RWPE2 (cell line): ENCODE results near the gene OXSR1.
A peak's percentile ranks its signal among the peaks of the same experiment; 100 is the strongest.

ENCODE experiments used
- ATAC-seq: fragments of 200-7000 bp; cut with Tn5 transposase; 3 replicates; pipeline ENCODE4 v1.9.1; 2021; ENCODE audit warnings: low read depth
- DNase-seq: peaks from one replicate; pipeline ENCODE4 v3.0.0-alpha.2; 2020; ENCODE audit warnings: low spot score
- H3K27ac ChIP-seq: fragments of 450-650 bp; 2 replicates; pipeline ENCODE4 v1.5.1; 2017; ENCODE audit warnings: mild to moderate bottlenecking; ENCODE audit not compliant: poor library complexity, severe bottlenecking
- H3K27me3 ChIP-seq: fragments of 250-450 bp; sonication (Bioruptor Pico); 2 replicates; pipeline ENCODE4 v1.5.1; 2021; ENCODE audit warnings: mild to moderate bottlenecking, moderate library complexity; ENCODE audit not compliant: insufficient read depth, poor library complexity, severe bottlenecking
- H3K36me3 ChIP-seq: fragments of 250-450 bp; sonication (Bioruptor Pico); 2 replicates; pipeline ENCODE4 v1.5.1; 2020; ENCODE audit warnings: low read depth, mild to moderate bottlenecking, moderate library complexity
- H3K4me1 ChIP-seq: fragments of 250-450 bp; sonication (Bioruptor Pico); 2 replicates; pipeline ENCODE4 v1.5.1; 2021; ENCODE audit warnings: mild to moderate bottlenecking, moderate library complexity; ENCODE audit not compliant: insufficient read depth, poor library complexity, severe bottlenecking
- H3K4me3 ChIP-seq: fragments of 250-450 bp; sonication (Bioruptor Pico); 2 replicates; pipeline ENCODE4 v1.5.1; 2021; ENCODE audit warnings: mild to moderate bottlenecking, moderate library complexity; ENCODE audit not compliant: severe bottlenecking
- H3K9me3 ChIP-seq: fragments of 250-450 bp; sonication (Bioruptor Pico); 2 replicates; pipeline ENCODE4 v1.5.1; 2021; ENCODE audit warnings: mild to moderate bottlenecking, moderate library complexity; ENCODE audit not compliant: severe bottlenecking
- TF ChIP-seq, protein P1 (sequence below): fragments of 450-650 bp; IDR thresholded peaks from one replicate; pipeline ENCODE4 v1.5.1; 2017; ENCODE audit warnings: mild to moderate bottlenecking, moderate library complexity; ENCODE audit not compliant: poor library complexity, severe bottlenecking

Gene OXSR1

DNA sequence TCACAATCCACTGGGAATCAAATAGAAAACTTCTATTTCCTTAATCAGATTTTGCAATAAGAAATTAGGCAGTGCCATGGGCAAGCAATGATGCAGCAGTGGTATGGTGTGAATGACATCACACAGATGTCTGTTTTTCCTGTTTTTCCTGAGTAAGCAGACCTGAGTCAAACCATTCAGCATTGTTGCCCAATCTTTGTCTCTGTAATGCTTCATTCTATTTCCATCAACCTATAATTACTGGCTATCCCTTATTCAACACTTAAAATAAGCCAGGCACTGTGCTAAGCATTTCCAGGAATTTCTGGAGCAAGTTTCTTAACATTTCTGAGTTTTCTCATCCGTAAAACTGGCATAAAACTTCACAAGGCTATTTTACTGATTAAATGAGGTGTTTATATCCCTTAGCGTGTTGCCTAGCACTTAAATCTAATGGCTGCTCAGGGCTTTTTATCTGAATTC, 11.3 kb upstream of the OXSR1 start:
- H3K4me3 ChIP-seq, result no peak overlapping the region
- no peaks in the 10 kb centered on the region for H3K27me3 ChIP-seq
- ATAC-seq, result peak; percentile 61
- DNase-seq, result no peak
- TF ChIP-seq, protein P1, sequence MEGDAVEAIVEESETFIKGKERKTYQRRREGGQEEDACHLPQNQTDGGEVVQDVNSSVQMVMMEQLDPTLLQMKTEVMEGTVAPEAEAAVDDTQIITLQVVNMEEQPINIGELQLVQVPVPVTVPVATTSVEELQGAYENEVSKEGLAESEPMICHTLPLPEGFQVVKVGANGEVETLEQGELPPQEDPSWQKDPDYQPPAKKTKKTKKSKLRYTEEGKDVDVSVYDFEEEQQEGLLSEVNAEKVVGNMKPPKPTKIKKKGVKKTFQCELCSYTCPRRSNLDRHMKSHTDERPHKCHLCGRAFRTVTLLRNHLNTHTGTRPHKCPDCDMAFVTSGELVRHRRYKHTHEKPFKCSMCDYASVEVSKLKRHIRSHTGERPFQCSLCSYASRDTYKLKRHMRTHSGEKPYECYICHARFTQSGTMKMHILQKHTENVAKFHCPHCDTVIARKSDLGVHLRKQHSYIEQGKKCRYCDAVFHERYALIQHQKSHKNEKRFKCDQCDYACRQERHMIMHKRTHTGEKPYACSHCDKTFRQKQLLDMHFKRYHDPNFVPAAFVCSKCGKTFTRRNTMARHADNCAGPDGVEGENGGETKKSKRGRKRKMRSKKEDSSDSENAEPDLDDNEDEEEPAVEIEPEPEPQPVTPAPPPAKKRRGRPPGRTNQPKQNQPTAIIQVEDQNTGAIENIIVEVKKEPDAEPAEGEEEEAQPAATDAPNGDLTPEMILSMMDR, result no peak
- H3K9me3 ChIP-seq, result no peaks in the 10 kb centered on the region
- no peaks in the 10 kb centered on the region for H3K36me3 ChIP-seq
- peaks cover 62% of the 10 kb centered on the region for H3K4me1 ChIP-seq
- peak overlapping the region; percentile 90 for H3K27ac ChIP-seq

DNA sequence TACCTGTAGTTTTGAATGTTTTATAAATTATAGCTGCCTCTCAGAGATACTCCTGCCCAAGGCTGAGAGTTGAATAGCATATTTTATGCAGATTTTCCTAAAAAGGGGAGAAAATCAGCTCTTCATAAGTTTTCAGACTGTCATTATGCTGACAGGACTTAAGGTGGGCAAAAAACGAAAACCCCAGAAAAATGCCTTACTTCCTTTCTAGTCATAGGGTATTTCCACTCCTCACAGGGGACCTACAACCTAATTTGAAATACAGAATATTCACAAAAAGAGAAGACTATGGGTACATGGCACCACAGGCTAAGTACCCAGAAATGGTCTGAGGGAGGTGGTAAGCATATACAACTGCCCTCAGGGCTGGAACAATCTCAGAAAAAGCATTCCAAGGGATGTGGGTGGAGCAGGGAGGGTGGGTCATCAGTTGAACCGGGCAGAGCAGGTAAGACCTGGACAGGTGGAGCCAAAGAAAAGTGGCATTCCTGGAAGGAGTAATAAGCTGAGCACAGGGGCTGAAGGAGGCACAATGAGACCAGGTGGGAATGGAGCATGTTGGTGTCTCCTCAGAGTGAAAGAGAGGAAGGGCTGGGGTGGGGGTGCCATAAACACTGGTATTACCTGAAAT, 10.6 kb upstream of the OXSR1 start:
- DNase-seq (no peak), ATAC-seq (peak; percentile 74)
- H3K36me3 ChIP-seq, result no peaks in the 10 kb centered on the region
- H3K27ac ChIP-seq, result peak overlapping the region; percentile 90
- no peaks in the 10 kb centered on the region for H3K27me3 ChIP-seq
- TF ChIP-seq, protein P1, result no peak
- no peaks in the 10 kb centered on the region for H3K9me3 ChIP-seq
- no peak overlapping the region for H3K4me3 ChIP-seq
- H3K4me1 ChIP-seq, result peaks cover 62% of the 10 kb centered on the region

- TF ChIP-seq, protein P1, result no peak
- Histone ChIP-seq H3K36me3 (no peaks in the 10 kb centered on the region), H3K27me3 (no peaks in the 10 kb centered on the region), H3K27ac (peak overlapping the region; percentile 90), H3K4me1 (peaks cover 62% of the 10 kb centered on the region), H3K9me3 (no peaks in the 10 kb centered on the region), H3K4me3 (no peak overlapping the region)
- DNase-seq, result no peak
- no peak for ATAC-seq
Measured at GRCh38 chr3:38155825-38156224, 9.5 kb upstream of the OXSR1 start.

DNA sequence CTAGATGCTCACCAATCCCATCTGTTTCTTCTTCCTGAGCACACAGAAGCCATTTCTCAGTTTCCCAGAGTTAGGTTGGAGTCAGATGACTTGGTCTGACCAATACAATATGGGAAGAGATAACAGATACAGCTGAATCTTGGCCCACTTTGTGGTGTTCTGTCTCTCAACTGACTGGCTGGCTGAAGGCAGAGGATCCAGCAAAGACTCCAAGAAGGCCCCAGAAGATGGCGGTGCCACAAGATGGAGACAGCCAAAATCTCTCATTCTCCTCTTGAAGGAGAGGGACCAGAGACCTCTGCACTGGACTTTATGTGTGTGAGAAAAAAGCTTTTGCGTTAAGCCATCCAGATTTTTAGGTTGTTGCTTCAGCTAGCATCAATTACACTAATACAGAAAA, 8.2 kb upstream of the OXSR1 start:
- Histone ChIP-seq H3K4me1 (peaks cover 50% of the 10 kb centered on the region), H3K27me3 (no peaks in the 10 kb centered on the region), H3K4me3 (no peak overlapping the region), H3K27ac (peak overlapping the region; percentile 90), H3K36me3 (no peaks in the 10 kb centered on the region), H3K9me3 (no peaks in the 10 kb centered on the region)
- DNase-seq, result no peak
- no peak for ATAC-seq
- TF ChIP-seq, protein P1, result no peak

DNA sequence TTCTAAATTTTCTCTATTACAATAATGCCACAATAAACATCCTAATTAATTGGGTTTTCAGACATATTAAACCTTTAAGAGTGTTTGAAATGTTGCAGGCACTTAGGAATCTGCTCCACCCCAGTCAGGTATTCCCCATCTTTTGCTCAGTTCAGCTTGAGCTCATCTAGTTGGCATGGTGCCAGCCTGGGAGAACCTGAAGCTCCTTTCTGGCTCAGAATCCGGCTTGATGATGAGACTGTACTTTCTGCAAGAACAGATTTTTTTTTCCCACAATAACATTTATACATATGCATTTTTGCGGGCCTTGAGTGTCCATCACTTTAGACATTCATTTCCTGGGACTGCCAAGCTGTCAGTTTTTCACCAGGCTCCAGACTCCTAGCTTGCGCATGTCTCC, 7.7 kb upstream of the OXSR1 start:
- peak overlapping the region; percentile 90 for H3K27ac ChIP-seq
- peak; percentile 75 for ATAC-seq
- peak; percentile 94 for DNase-seq
- no peak overlapping the region for H3K4me3 ChIP-seq
- H3K36me3 ChIP-seq, result no peaks in the 10 kb centered on the region
- H3K4me1 ChIP-seq, result peaks cover 45% of the 10 kb centered on the region
- no peaks in the 10 kb centered on the region for H3K9me3 ChIP-seq
- H3K27me3 ChIP-seq, result no peaks in the 10 kb centered on the region
- TF ChIP-seq, protein P1, result no peak
